NCI-H748 treated with DMSO at 0.1 percent for 48 hours (cell line): ENCODE measurements around the gene CDK11A.
"Not testable (repeated sequence)": the region's sequence is repeated elsewhere in the genome, so short reads cannot be mapped to it uniquely, and the experiment has no call there.

Experiments used
- DNase-seq: peaks from one replicate; lab custom pipeline; 2025; lab: John Stamatoyannopoulos, UW

Gene CDK11A

DNA sequence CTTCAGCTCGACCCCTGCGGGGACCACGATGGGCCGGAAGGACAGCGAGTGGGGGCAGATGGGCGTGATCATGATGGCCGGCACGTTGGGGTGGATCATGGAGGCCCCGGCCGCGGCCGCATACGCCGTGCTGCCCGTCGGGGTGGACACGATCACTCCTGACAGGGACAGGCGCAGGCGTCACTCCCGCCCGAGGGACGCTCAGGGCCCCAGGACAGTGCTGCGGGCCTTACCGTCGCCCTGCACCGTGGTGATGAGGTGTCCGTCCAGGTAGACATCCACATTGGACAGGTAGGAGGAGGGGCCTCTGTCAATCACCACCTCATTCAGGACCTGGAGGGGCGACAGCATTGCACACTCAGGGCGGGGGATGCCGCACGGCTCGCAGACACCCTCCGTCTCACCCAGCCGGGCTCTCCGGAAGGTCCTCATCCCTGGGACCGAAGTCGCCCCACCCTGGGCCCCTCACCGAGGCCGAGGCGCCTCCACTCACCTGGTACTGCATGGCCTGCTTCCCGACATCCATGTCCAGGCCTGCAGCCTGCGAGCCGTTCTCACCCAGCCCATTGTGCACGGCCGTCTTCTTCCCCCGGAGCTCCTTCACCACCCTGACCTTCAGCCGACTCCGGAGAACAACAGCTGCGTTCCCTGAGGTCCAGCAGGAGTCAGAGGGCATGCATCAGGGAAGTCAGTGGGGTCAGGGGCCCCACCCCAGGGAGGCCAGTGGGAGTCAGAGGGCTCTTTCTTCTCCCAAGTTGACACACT, 30.1 kb upstream of the CDK11A start:
- no peak for DNase-seq

DNA sequence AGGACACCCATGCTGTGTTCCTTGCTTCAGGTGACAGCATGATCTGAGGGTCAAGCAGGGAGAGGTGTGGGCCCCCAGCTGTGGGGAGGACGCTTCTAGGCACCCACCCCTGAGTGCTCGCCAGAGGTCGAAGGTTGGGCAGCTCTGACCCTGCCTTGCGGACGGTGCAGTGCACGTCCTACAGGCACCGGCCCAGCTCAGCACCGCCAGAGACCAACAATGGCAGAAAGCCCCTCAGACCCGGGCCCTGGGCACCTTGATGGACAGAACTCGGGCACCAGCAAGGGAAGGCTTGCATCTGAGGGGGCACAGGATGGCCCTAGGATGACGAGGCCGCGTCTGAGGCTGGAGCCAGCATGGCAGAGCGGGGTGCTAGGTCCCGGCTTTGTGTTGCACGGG, 29.4 kb upstream of the CDK11A start:
- DNase-seq, result no peak

GRCh38 chr1:1752636-1753606, 28.8 kb upstream of the CDK11A start:
- no peak for DNase-seq

DNA sequence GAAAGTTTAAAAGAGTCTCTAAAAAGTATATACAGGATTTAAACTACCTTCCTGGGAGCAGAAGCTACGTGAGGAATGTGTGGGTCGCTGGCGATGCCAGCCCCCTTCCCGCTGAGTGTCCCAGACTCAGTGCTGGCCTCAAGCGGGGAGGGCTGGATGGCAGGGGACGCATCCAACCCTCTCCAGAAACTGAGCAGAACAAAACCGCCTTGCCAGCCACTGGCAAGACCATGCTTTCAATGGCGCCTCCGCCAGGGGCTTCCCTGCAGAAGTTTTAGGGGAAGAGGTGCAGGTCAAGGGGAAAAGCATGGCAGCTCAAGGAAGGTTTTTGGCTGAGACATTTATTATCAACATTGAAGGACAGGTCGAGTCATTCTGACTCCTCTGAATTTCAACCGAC, 28.0 kb upstream of the CDK11A start:
- DNase-seq, result no peak

DNA sequence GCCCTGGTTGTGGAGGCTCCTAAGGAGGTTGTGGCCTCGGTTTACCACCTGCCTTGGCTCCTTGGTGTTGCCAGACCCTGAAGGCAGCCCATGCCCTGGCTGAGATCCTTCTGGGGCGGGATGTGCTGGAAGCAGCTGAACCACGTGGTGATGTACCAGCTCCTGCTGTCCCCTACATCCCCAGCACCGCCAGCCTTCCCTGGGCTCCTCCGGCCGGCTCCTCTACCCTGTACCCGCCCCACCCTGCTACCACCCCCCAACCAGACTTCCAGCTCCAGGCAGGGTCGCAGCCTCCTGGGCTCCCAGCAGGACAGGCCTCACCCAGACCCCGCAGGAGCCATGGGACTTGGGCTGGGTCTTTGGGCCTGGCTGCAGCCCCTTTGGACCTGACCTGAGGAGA, 25.8 kb upstream of the CDK11A start:
- DNase-seq, result not testable (repeated sequence)

DNA sequence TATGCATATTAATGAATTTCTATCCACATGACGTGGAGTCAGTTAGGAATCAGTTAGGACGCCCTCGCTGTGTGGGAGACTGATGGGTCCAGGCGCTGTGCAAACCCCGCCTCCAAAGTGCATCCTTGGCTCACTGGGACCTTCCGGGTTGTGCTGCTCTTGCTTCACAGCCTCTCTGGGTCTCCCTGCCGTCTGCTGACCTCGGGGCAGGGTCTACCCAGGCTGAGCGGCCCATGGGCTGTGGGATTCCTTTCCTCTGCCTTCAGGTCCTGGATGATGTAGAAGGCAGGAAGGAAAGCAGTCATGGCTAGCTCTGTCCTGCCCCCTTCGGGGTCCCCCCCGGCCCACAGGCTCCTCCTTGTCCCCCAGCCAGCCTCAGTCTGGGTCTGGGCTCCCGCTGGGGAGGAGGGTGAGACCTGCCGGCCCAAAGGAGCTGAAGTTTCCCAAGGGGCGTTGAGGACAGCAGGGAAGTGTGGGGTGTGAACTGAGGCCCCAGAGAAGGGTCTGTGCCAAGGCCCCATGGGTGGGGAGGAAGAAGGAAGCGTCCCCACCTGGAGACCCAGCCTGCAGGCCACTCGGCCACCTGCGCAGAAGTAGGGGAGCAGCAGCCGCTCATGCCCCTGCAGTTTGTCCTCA, 24.6 kb upstream of the CDK11A start:
- no peak for DNase-seq

DNA sequence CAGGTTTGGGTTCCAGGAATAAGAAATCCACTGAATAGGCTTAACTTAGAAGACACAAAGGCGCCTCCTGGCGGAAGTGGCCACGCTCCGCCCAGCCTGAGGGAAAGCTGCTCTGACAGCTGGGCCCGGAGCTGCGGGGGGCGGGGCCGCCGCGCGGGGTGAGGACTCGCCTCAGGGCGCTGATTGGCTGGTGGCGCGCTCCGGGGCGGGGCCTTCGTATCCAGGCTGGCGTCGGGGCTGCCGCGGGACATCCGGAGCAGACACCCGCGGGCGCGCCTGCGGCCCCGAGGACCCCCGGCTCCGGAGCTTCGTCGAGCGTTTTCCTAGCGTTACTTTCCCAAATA, 22.4 kb upstream of the CDK11A start:
- DNase-seq, result not testable (repeated sequence)

DNA sequence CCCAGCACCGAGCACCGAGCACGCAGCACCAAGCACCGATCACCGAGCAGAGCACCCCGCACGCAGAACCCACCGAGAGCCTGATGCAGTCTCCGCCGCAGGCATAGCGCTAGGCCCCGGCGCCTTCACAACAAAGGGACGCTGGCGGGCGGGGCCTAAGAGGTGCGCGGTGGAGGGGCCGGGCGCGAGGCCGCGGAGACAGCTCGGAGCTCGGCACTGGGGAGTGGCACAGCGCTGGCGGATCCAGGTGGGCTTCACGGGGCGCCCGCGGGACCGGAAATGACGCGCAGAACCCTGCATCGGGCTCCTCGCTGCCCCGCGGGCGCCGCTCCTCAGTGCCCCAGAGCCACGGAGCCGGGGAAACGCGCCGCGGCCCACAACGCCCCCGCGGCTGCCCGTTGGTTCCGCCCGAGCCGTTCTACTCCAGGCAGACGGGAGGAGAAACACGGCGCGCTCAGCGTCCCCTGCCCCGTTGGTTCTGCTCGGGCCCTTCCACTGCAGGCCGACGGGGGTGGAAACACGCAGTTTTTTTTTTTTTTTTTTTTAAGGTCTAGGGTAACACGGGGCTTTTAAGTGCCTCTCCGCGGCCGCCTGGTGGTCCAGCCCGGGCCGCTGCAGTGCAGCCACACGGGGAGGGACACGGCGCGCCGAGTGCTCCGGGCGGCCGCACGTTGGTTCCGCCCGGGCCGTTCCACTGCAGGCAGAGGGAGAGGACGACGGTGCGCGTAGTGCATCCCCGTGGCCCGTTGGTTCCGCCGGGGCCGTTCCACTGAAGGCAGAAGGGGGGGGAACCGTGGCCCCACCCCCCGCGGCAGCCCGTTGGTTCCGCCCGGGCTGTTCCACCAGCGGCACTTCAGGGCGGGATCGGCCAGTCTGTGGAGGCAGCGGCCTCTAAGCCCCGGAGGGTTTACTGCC, 21.8 kb upstream of the CDK11A start:
- DNase-seq, result not testable (repeated sequence)

DNA sequence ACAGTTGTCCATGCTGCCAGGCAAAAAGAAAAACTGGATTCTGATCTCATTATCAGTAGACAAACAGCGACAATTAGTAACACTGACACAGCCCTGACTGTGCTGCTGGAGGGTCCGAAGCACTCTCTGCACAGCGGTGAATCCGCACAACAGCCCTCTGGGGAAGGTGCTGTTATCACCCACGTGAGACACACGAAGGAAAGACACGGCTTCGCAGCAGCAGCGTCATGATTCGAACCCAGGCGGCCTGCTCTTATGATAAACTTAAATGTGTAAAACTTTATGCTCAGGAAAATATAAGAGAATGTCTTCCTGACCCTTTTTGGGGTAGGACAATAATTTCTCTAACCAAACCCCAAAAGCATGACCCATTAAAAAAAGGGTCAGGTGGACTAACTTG, 18.4 kb upstream of the CDK11A start:
- not testable (repeated sequence) for DNase-seq

DNA sequence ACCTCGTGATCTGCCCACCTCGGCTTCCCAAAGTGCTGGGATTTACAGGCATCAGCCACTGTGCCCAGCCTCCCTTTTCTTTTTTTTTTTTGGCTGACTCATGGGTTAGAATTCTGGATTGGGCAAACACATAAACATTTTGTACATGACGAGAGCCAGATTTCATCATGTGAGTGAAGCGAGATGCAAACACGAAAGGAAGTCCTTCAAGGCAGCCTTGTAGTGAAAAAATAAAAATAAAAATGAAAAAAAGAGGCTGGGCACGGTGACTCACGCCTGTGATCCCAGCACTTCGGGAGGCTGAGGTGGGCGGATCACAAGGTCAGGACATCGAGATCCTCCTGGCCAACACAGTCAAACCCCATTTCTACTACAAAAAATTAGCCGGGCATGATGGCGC, 16.9 kb upstream of the CDK11A start:
- not testable (repeated sequence) for DNase-seq

DNA sequence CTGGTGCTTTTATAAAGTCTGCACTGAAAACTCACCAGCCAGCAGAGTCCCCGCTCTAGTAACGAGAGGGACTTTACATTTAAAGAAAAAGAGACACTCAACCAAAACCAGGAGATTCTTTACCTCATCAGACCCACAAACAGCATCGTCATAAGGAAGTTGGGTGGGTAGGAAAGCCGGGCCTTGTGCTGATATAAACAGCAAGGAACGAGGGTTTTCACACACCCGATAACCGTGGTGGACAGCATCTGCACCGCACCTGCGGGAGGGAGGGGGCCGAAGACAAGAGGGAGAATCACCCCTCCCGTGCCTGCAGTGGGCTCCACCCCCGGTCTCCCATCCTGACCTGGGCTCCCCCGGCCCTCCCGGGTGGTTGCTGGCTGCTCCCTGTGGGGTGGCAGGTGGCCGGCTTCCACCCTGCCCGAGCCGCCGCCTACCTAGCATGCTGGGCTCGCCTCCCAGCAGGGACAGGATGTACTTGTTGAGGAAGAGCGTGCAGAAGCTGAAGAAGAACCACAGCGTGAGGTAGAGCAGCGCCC, 14.7 kb upstream of the CDK11A start:
- DNase-seq, result not testable (repeated sequence)

DNA sequence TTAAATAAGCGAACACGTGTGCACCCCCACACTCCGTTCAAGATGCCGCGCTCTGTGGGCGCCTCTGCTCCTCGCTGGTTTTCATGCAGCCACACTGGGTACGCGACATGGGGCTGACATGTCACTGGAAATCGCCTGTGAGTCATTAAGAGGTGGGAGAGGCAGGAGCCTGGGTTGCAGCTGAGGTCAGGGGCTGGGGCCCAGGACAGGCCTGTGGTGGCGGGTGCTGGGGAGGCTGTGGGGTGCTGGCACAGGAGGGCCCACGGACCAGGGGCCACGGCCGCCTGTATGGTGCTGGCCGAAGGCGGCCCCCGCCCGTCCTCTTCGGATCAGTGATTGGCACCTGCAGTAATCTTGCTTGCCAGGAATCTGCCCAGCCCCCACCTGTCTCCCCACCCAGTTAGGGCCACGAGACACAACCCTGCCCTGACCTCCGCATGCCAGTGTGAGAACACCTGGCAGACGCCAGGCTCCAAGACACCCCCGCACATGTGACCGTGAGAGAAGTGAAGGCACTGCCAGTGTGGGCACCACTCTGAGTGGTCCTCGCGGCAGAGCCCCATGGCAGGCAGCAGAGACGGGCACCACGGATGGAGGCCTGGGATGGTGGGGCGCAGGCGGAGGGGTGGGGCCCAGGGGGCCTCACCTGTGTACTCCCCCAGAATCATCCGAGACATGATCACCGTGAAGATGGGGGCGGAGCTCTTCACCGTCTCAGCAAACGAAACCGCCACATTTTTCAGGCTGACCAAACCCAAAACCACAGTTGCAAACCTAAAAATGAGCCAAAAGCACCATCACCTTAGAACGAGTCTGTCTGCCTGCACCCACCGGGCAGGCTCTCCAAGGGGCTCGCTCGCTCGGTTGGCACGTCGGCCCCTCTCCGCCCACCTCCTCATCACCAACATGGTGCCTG, 13.8 kb upstream of the CDK11A start:
- DNase-seq, result not testable (repeated sequence)

GRCh38 chr1:1732381-1732780, 8.2 kb upstream of the CDK11A start:
- DNase-seq, result no peak

DNA sequence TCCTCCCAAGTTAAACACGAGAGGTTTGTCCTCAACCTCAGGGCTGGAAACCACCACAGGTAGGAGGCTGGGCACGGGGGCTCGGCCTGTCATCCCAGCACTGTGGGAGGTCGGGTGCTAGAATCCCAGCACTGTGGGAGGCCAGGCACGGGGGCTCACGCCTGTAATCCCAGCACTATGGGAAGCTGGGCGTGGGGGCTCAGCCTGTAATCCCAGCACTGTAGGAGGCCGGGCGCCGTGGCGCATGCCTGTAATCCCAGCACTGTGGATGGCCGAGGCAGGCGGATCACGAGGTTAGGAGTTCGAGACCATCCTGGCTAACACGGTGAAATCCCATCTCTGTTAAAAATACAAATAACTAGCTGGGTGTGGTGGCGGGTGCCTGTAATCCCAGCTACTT, 6.7 kb upstream of the CDK11A start:
- no peak for DNase-seq

DNA sequence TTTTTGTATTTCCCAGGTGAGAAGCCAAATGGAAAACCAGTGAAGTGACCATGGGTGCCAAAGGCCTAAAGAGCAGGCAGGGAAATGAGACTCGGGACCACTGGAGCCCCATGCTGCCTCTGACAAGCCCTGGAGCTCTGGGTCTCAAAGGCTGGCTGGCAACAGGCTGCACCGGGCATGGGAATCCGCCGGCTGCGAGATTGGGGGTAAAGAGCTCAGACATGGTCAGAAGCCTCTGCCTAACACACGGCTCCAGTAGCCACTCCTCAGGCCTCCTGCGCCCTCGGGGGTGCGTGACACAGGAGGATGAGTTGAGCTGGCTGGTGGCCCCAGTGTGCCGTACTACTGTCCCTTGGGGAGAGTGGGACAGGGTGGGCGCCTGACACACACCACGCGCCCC, 6.1 kb upstream of the CDK11A start:
- DNase-seq, result not testable (repeated sequence)

DNA sequence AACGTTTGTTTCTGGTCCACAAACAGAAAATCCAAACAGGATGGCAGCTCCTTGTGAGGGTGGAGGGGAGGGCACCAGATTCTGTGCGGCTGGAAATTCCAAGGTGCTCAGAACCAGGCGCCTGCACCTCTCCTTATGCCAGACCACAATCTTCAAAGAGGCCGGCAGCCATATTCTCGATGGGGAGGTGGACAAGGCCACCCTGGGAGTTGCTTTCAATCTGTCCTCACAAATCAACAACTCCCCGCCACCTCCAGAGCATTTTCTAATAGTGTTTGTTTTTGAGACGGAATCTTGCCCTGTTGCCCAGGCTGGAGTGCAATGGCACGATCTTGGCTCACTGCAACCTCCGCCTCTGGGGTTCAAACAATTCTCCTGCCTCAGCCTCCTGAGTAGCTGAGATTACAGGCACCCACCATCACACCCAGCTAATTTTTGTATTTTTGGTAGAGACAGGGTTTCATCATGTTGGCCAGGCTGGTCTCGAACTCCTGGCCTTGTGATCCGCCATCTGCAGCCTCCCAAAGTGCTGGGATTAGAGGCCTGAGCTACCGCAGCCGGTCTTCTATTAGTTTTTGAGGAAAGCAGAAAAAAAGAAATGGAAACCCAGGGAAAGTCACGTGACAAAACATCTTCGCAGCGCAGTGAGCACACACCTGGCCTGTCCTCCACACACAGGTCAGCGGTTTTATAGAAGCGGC, 5.1 kb upstream of the CDK11A start:
- DNase-seq, result not testable (repeated sequence)

GRCh38 chr1:1728308-1729005, 4.3 kb upstream of the CDK11A start:
- not testable (repeated sequence) for DNase-seq

DNA sequence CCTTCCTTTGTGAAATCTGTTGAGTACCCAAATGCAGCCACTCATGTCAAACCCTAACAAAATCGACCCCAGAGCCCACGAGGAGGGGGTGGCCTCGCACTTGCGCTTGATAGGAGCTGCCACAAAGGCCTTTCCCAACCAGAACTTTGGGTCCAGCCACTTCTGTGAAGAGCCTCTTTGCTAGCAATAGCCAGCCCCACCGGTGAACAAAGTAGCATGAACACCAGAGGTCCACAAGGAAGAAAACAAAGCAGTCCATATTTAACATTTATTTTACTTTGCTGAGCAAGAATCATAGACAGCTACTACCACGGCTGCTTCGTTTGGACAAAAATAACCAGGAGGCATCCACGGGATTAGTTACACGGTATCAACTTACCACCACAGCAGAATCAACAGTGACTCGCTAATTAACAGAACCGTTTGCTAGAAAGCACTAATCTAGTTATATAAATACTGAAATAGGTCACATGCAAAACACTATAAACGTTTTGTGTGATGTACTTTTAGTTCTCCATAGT, 3.0 kb upstream of the CDK11A start:
- DNase-seq, result not testable (repeated sequence)

GRCh38 chr1:1726088-1726487, 1.9 kb upstream of the CDK11A start:
- not testable (repeated sequence) for DNase-seq
